Measurements from ENCODE around the gene RIMBP2. TPM values are rescaled to one million over a fixed set of nuclear protein-coding genes. Genes with fewer than 3 reads are reported as not detected.

Gene RIMBP2
- total and polyA plus RNA-seq, 9 of the 15 experiments (the other 6 are each of a cell fraction or from before 2014, with no cell fraction given): not detected

DNA sequence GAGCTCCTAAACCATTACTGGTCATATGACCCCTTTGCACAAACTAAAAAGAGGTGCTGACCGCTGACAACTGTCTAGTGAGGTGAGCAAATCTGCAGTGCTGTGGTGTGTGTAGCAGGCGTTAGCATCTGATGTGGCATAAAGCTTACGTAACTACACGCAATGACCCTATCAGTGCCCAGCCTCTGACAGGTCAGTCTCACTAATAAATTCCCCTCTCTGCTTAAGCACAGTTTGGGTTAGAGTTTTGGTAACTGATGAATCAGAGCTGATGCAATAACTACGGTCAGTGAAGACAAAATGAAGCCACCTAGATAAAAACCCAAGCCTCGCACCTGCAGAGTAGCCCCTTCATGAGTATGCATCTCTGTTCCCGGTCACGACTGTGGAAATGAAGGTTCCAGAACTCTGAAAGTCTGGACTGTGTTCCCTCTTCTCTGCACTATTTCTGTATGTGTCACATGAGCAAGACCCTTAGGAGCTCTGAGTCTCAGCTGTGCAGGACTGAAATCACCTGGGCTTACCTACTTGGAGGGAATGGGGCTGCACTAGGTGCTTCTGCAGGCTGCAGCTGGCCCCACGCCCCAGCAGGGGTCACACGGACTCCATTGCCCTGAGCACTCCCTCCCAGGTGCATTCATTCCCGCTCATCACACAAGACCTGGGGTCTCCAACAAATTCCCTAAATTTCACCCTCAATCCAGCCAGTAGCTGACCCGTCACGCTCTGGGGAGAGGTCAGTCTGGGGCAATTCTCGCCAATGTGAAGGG, 54.4 kb downstream of the RIMBP2 start:
- Histone ChIP-seq H3K4me3 (no peak overlapping the region), H3K27ac (ENCODE audit: extremely low read depth, low read depth, low read length) (no peak overlapping the region), H4K20me1 (replicated peaks; ENCODE audit: control insufficient read depth, insufficient read depth, low read length) (no peaks in the 10 kb centered on the region), H3K36me3 (ENCODE audit: control insufficient read depth, insufficient read depth, low read length) (no peaks in the 10 kb centered on the region), H3K9ac (ENCODE audit: insufficient read depth in 1 of 2, low read depth in 2 of 2, low read length in 2 of 2) (no peak overlapping the region), H3K9me1 (ENCODE audit: control insufficient read depth, insufficient read depth, low read length) (no peaks in the 10 kb centered on the region), H3K79me2 (ENCODE audit: control insufficient read depth, insufficient read depth, low read length) (no peaks in the 10 kb centered on the region), H3K4me1 (replicated peaks in 1 of 2; ENCODE audit: control insufficient read depth in 2 of 2, insufficient read depth in 2 of 2, low read length in 2 of 2) (no peaks in the 10 kb centered on the region; a peak in 1 of 5 replicates), H2AFZ (ENCODE audit: low read depth, low read length) (no peak overlapping the region), H3K27me3 (ENCODE audit: control insufficient read depth in 2 of 2, insufficient read depth in 2 of 2, low read length in 2 of 2) (peaks cover 9 to 53% of the 10 kb centered on the region in 2 experiments; a peak in 4 of 5 replicates), H3K9me3 (replicated peaks; ENCODE audit: control insufficient read depth, insufficient read depth, low read depth, low read length) (no peaks in the 10 kb centered on the region), H3K4me2 (ENCODE audit: insufficient read depth, low read length) (no peak overlapping the region)
- 1% methylated on average over 14 of the region's 14 CpGs for WGBS (ENCODE audit: insufficient coverage, low coverage, missing lambda C conversion rate)
- BruUV-seq (replicated peaks): no TSS peak
- intact Hi-C loops (cut with micrococcal nuclease): loop anchor here (5.0 kb wide), 1 partner anchor 86 kb away; no protein-coding TSS in a partner anchor
- DNase-seq (ENCODE audit: extremely low read depth in 1 of 4, low spot score in 3 of 4) (peak in 1 of 4 experiments; percentile 22), FAIRE-seq (no peak), ATAC-seq (peak; percentile 80)
- ChIA-PET POLR2A (interaction anchor here (0.5 to 1.0 kb wide), 4 partner anchors 39 to 421 kb away, joined by 3 to 5 read pairs (median 4); no protein-coding TSS in a partner anchor), CTCF (ENCODE audit: low intra/inter-chr PET ratio) (no interaction called here)
- in situ Hi-C loops (cut with MboI): no loop called here
- TF ChIP-seq ZNF609 (CRISPR knock-in tag; IDR thresholded peaks at IDR 0.05; ENCODE audit: borderline replicate concordance) (no peak), STAG1 (CRISPR knock-in tag; IDR thresholded peaks at IDR 0.05; ENCODE audit: borderline replicate concordance) (no peak; the same call in 1 of the 2 replicates), SIX5 (IDR thresholded peaks at IDR 0.05; ENCODE audit: borderline replicate concordance in 1 of 2, insufficient read depth in 1 of 2, low read depth in 1 of 2, low read length in 2 of 2) (no peak), CHD1 (IDR thresholded peaks at IDR 0.05; ENCODE audit: low read length) (no peak), MBD2 (IDR thresholded peaks at IDR 0.05; ENCODE audit: borderline replicate concordance, low read depth) (no peak), CREBBP (IDR thresholded peaks at IDR 0.05; ENCODE audit: low read depth, low read length) (no peak), FUS (optimal IDR thresholded peaks at IDR 0.05; ENCODE audit: low read depth, low read length) (no peak), ATF3 (IDR thresholded peaks at IDR 0.05) (peak; percentile 70; the same call in 1 of the 2 replicates), ATF3 (CRISPR knock-in tag; conservative IDR thresholded peaks at IDR 0.05) (no peak), ZNF274 (IDR thresholded peaks at IDR 0.05; ENCODE audit: borderline replicate concordance, low read depth, low read length) (no peak), ZBTB17 (CRISPR knock-in tag; IDR thresholded peaks at IDR 0.05) (no peak), FOXJ2 (tag; IDR thresholded peaks at IDR 0.05) (no peak), ZNF41 (CRISPR knock-in tag; conservative IDR thresholded peaks at IDR 0.05) (no peak), ZNF23 (CRISPR knock-in tag; IDR thresholded peaks at IDR 0.05) (no peak), HOMEZ (CRISPR knock-in tag; IDR thresholded peaks at IDR 0.05) (no peak)

Data from K562 (cell line).